NT2/D1 (cell line): ENCODE measurements around the gene VWCE.

ENCODE experiments used
- SUZ12 ChIP-seq: IDR thresholded peaks from 2 replicates; pipeline ENCODE4 v1.6.1; 2011; ENCODE audit not compliant: insufficient read length, insufficient read depth; ENCODE audit errors: extremely low read depth
- YY1 ChIP-seq: IDR thresholded peaks from 2 replicates; pipeline ENCODE4 v1.6.1; 2011; ENCODE audit not compliant: insufficient read length, insufficient read depth
- ZNF274 ChIP-seq: IDR thresholded peaks from 2 replicates; pipeline ENCODE4 v1.6.1; 2011; ENCODE audit warnings: mild to moderate bottlenecking, low read depth, low read length

GRCh38 chr11:61273178-61274078 is 21.7 kb downstream of the VWCE start:
- no peak for TF ChIP-seq YY1
- TF ChIP-seq ZNF274 = no peak
- TF ChIP-seq SUZ12 = no peak
